Measurements from ENCODE around the gene B3GNT8.

The B3GNT8 gene

GRCh38 chr19:41421973-41422372, 5.2 kb downstream of the B3GNT8 start:
- Histone ChIP-seq H3K4me2 (ENCODE audit: low read length) (no peak overlapping the region), H3K9me3 (ENCODE audit: insufficient read depth, low read length) (no peaks in the 10 kb centered on the region), H3K36me3 (replicated peaks; ENCODE audit: low read depth, low read length) (peaks cover 11% of the 10 kb centered on the region), H3K27ac (ENCODE audit: low read length) (no peak overlapping the region), H4K20me1 (ENCODE audit: insufficient read depth, low read length) (no peaks in the 10 kb centered on the region), H3K9ac (ENCODE audit: low read length) (no peak overlapping the region), H3K4me1 (ENCODE audit: low read length) (no peaks in the 10 kb centered on the region), H2AFZ (ENCODE audit: low read depth, low read length) (no peak overlapping the region), H3K4me3 (ENCODE audit: low read length) (no peak overlapping the region), H3K79me2 (ENCODE audit: low read length) (no peaks in the 10 kb centered on the region), H3K27me3 (ENCODE audit: low read depth, low read length) (no peaks in the 10 kb centered on the region)
- TF ChIP-seq EZH2phosphoT487 (IDR thresholded peaks at IDR 0.05; ENCODE audit: low read depth), result no peak

- Histone ChIP-seq H3K79me2 (ENCODE audit: low read length) (no peaks in the 10 kb centered on the region), H3K27ac (ENCODE audit: low read length) (no peak overlapping the region), H3K9ac (ENCODE audit: low read length) (no peak overlapping the region), H3K9me3 (ENCODE audit: insufficient read depth, low read length) (no peaks in the 10 kb centered on the region), H3K4me1 (ENCODE audit: low read length) (no peaks in the 10 kb centered on the region), H3K4me2 (ENCODE audit: low read length) (no peak overlapping the region), H3K27me3 (ENCODE audit: low read depth, low read length) (no peaks in the 10 kb centered on the region), H2AFZ (ENCODE audit: low read depth, low read length) (no peak overlapping the region), H3K36me3 (replicated peaks; ENCODE audit: low read depth, low read length) (peaks cover 11% of the 10 kb centered on the region), H4K20me1 (ENCODE audit: insufficient read depth, low read length) (no peaks in the 10 kb centered on the region), H3K4me3 (ENCODE audit: low read length) (no peak overlapping the region)
- TF ChIP-seq CTCF (IDR thresholded peaks at IDR 0.05; ENCODE audit: low read depth, low read length) (no peak), EZH2phosphoT487 (IDR thresholded peaks at IDR 0.05; ENCODE audit: low read depth) (no peak)
Observed at GRCh38 chr19:41421314-41421713, 5.9 kb downstream of the B3GNT8 start.

GRCh38 chr19:41420101-41420880, 6.9 kb downstream of the B3GNT8 start:
- H3K27me3 ChIP-seq (ENCODE audit: low read depth, low read length), result no peaks in the 10 kb centered on the region
- no peaks in the 10 kb centered on the region for H3K79me2 ChIP-seq (ENCODE audit: low read length)
- no peak overlapping the region for H3K4me2 ChIP-seq (ENCODE audit: low read length)
- H3K9me3 ChIP-seq (ENCODE audit: insufficient read depth, low read length), result no peaks in the 10 kb centered on the region
- no peak overlapping the region for H3K27ac ChIP-seq (ENCODE audit: low read length)
- H2AFZ ChIP-seq (ENCODE audit: low read depth, low read length), result no peak overlapping the region
- no peaks in the 10 kb centered on the region for H3K4me1 ChIP-seq (ENCODE audit: low read length)
- peaks cover 11% of the 10 kb centered on the region for H3K36me3 ChIP-seq (replicated peaks; ENCODE audit: low read depth, low read length)
- H4K20me1 ChIP-seq (ENCODE audit: insufficient read depth, low read length), result no peaks in the 10 kb centered on the region
- no peak overlapping the region for H3K9ac ChIP-seq (ENCODE audit: low read length)
- TF ChIP-seq CTCF (IDR thresholded peaks at IDR 0.05; ENCODE audit: low read depth, low read length) (no peak), EZH2phosphoT487 (IDR thresholded peaks at IDR 0.05; ENCODE audit: low read depth) (no peak)
- H3K4me3 ChIP-seq (ENCODE audit: low read length), result no peak overlapping the region

- no peaks in the 10 kb centered on the region for H3K4me1 ChIP-seq (ENCODE audit: low read length)
- no peak overlapping the region for H2AFZ ChIP-seq (ENCODE audit: low read depth, low read length)
- no peak overlapping the region for H3K4me3 ChIP-seq (ENCODE audit: low read length)
- no peak overlapping the region for H3K9ac ChIP-seq (ENCODE audit: low read length)
- H3K9me3 ChIP-seq (ENCODE audit: insufficient read depth, low read length), result no peaks in the 10 kb centered on the region
- TF ChIP-seq CTCF (IDR thresholded peaks at IDR 0.05; ENCODE audit: low read depth, low read length) (no peak), EZH2phosphoT487 (IDR thresholded peaks at IDR 0.05; ENCODE audit: low read depth) (no peak)
- no peak overlapping the region for H3K4me2 ChIP-seq (ENCODE audit: low read length)
- H3K79me2 ChIP-seq (ENCODE audit: low read length), result no peaks in the 10 kb centered on the region
- H4K20me1 ChIP-seq (ENCODE audit: insufficient read depth, low read length), result no peaks in the 10 kb centered on the region
- no peaks in the 10 kb centered on the region for H3K27me3 ChIP-seq (ENCODE audit: low read depth, low read length)
- H3K27ac ChIP-seq (ENCODE audit: low read length), result no peak overlapping the region
- peaks cover 16% of the 10 kb centered on the region for H3K36me3 ChIP-seq (replicated peaks; ENCODE audit: low read depth, low read length)
Observed at GRCh38 chr19:41416194-41416674, 10.9 kb downstream of the B3GNT8 start.

Measured in OCI-LY3 (cell line).